M059J (cell line): ENCODE measurements around the gene SPOCD1. TPM values are rescaled to one million over a fixed set of nuclear protein-coding genes. Genes with fewer than 3 reads are reported as not detected.
A peak's percentile ranks its signal among the peaks of the same experiment; 100 is the strongest.

Experiments
- DNase-seq: peaks from one replicate; pipeline ENCODE4 v3.0.0-alpha.2; 2012; ENCODE audit warnings: low read depth
- total RNA-seq: library from RNA; depleted of rRNA; stranded (reverse); fragments of >200 nt; shearing (Covaris generic); gene quantifications from 2 replicates; pipeline ENCODE4 v1.2.3, GENCODE V29; 2014

The SPOCD1 gene
- total RNA-seq, 1 experiment from 2014 or later = 52.0 TPM

DNA sequence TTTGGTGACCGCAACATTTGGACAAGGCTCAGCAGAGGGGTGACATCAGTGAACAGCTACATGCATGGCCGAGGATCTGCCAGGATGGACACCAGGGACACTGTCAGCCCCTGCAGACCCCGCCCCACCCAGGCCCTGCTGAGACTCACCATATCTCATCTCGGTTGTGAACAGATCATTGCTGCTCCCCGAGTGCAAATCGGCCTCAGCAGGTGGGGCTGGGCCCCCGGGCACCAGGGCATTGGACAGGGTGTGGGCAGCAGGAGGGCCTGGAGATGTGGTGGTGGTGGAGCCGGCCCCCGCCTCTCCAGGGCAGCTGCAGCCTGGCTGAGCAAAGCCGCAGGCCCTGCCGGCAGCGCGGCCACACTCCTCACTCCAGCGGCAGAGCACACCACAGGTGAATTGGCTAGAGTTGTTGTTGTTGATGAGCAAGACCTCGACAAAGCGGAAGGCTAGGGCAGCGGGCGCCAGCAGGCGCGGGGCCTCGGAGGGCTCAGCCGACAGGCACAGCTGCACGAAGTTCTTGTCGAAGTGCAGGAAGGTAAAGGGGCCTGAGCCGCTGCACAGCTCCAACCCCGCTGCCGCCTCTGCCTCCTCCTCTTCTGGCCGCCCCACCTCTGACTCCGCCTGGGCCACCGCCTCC, 59.9 kb downstream of the SPOCD1 start:
- DNase-seq = no peak

- DNase-seq = peak; percentile 94
Measured at GRCh38 chr1:31755197-31755611, 60.6 kb downstream of the SPOCD1 start.

DNA sequence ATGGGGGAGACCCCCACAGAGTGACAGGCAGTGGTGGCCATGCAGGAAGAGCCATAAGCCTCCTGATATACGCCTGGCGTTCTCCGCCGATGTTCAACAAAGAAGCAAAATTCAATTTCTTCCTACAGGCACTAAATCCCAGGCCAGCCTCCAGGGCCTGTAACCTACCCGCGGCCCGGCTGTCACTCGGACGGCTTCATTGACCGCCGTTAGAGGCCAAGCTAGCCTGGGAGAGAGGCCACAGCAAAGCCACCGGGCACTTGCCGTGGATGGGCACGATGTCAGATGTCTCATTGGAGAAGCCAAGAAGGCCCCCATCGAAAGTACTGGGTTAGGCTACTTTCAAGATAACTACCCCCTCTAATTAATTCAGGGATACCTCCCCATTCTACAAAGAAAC, 61.4 kb downstream of the SPOCD1 start:
- no peak for DNase-seq

DNA sequence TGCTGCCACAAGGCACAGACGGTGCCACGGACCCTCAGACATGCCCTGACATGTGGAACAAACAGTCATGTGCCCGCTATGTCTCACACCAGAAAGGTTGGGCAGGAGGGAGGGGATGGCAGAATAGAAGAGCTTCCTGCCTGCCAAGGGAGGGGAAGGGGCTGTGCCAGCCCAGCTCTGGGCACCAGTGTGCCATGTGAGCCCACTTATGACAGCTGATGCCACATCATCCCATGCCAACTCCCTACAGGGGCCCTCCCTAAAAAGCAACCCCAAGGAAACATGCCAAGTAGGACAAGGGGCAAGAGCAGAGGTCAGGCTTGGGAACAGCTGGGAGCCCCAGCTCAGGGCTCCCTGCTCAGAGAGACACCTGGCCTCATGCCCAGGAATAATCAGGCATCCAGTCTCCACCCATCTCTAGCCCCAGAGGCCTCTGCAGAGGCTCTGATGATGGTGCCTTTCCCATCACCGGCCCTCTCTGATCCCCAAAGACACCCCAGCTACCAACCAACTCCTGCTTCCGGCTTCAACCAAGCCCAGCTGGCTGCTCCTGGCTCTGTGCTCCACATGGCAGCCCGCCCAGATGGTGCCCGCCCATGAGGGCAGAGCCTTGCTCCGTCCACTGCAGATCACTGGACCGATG, 62.0 kb downstream of the SPOCD1 start:
- DNase-seq = peak; percentile 61

GRCh38 chr1:31752952-31753475, 62.8 kb downstream of the SPOCD1 start:
- no peak for DNase-seq

- no peak for DNase-seq
Measured at GRCh38 chr1:31752258-31752657, 63.6 kb downstream of the SPOCD1 start.

DNA sequence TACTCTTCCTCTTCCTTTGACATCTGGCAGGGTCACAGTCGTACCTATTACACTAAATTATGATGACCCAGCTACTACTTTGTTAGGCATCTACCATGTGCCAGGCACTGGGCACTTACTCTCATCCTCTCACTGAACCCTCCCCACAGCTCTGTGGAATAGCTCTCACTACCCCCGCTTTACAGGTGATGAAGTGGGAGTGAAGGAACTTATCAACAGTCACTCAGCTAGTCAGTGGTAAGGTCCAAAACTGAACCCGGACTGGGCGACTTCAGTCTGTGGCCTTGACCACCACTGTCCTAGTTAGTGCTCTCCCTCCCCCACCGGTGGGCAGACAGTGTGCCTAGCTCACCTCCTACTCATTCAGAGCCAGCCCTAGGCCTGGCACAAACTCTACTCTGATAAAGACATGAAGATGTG, 64.0 kb downstream of the SPOCD1 start:
- no peak for DNase-seq

- DNase-seq = peak; percentile 78
Measured at GRCh38 chr1:31750858-31751510, 64.8 kb downstream of the SPOCD1 start.

DNA sequence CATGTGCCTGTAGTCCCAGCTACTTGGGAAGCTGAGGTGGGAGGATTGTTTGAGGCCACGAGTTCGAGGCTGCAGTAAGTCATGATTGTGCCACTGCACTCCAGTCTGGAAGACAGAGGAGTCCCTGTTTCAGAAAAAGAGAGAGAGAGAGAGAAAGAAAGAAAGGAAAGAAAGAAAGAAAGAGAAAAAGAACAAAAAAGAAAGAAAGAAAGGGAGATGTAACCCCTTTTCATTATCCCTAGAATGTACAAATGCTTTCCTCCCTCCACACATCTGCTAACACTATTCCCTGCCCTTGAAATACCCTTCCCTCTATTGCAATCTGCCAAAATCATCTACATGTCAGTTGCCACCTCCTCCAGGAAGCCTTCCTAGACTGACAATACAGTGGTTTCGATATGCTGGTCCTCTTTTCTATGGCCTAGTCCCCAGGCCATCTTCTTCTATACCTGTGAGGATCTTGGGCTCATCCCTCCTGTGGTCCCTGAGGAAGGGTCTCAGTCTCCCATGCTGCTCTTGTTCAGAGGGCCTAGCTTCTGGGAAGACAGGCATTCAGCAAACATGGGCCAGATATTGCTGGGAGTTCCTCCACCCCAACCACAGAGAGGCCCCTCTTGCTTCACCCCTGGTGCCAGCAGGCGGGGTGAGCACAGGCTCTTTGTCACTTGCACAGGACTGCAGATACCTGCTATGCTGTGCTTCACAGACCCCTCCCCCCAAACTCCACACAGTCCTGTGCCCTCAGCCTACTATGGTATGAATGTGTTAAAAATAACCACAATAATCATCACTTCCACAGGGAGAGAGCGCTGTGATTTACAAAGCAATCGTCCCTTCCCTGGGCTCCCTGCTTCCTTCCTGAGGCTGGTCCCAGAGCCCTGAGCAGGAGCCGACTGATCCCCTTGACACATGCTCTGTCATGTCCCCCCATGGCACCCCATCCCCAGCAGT, 65.8 kb downstream of the SPOCD1 start:
- DNase-seq = no peak

DNA sequence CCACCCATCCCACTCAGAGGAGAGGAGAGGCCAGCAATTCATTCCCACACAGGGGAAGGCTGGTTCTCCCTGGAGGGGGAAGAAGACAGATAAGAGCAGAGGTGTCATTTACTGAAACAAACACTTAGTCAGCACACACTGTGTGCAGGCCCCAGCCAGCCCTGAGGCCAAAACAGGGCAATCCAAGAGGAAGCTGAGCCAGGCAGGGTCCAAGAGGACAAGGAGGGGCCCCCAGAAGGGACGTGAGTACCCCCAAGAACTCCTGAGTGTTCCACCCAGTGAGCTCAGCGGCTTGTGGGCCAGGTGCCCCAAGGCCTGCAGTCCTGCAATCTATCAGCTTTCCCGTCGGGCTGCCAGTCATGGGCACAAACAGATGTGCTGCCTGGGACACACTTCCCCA, 67.5 kb downstream of the SPOCD1 start:
- peak; percentile 51 for DNase-seq

DNA sequence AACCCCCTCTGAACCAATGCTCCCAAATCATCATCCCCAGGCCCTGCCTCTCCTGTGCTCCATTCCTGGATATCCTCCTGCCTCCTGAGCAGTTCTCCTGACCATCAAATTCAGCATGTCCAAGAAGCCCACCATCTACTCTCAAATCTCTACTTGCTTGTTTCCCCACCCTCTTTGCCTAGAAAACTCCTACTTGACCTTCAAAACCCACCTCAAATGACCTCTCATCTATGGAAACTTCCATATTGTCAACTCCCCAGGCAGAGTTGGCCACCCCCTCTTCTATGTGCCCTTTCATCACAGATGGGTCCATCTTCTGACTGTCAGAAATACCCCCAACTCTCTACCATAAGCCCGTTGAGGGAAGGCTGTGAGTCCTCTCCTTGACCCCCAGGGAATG, 68.5 kb downstream of the SPOCD1 start:
- no peak for DNase-seq

DNA sequence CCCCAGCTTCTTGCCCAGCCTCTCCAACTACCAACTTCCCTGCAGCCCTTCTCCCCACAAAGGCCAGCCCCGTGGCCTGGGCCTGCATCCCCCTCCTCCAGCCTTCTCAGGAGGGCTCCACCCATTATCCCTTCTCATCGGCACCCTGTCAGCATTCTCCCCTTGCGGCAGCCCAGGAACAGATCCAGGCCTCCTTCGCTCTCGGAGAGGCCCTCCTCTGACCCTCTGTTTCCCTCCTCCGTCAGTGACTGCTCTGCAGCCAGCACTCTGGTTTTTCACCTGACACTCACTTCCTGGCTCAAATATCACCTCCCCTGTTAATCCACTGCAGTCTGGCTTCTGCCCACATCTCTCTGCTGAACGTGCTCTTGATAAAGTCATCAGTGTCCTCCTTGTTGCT, 69.1 kb downstream of the SPOCD1 start:
- DNase-seq = no peak

DNA sequence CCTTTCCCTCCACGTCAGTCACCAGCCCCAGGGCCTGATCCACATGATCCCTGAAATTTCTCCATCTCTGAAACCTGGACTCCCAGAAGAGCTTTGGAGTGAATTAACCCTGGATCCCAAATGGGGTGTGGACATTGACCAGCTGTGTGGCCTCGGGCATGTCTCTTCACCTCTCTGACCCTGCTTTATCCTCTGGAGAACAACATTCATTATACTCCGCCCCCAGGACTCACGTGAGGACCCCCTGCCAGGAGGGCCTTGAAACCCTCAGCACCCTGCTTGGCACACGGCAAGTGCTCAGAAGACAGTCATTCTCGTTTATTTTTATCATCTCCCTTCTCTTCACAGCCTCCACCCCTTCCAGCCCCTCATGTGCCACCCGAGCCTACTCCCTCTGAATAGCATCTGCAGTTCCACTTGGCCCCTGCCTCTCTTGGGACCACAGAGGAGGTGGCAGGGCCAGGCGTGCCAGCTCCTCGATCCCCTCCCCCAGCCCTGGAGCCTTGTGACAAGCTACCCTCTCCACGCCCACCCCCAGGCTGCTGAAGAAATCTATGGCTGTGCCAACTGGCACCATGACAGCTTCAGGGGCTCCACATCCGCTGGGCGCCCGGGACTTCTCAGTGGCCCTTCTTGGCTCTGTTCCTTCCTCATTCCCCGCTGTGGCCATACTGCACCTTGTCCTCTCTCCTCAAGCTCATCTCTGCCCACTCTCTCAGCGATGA, 69.7 kb downstream of the SPOCD1 start:
- DNase-seq = no peak

DNA sequence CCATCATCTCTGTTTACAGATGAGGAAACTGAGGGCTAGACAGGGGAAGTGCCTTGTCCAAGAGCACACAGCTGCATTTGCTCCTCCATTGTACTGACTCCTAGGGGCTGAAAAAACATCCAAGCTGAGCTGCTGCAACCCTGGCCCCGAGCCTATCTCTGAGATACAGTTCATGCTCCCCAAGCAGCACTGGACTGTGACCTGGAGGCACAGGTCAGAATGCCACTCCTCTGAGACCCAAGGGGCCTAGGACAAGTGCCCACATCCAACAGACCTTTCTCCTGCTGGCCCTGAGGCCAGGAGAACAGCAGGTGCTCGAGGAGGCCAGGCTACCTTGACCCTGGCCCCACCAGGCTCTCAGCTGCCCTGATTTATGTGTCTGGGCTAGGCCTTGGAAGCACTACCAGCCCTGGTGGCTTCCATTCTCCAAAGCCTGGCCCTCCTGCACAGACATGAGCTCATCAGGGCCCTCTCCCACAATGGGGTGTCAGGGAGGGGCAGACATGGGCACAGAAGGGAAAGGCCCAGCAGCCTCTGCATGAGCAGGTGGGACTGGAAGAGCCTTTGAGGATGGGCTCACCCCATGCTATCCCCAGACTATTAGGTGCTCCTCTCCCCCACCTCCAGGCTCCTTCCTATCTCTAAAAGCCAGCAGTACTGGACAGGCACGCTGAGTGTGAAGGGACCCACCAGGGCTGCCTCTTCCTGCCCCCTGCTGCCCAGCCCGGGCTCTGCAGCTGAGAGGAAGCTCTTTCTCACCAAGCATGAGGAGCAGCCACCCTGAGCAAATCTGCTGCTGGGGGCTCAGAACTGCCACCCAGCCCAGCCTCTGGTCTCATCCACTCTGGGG, 70.5 kb downstream of the SPOCD1 start:
- DNase-seq = peak; percentile 56

DNA sequence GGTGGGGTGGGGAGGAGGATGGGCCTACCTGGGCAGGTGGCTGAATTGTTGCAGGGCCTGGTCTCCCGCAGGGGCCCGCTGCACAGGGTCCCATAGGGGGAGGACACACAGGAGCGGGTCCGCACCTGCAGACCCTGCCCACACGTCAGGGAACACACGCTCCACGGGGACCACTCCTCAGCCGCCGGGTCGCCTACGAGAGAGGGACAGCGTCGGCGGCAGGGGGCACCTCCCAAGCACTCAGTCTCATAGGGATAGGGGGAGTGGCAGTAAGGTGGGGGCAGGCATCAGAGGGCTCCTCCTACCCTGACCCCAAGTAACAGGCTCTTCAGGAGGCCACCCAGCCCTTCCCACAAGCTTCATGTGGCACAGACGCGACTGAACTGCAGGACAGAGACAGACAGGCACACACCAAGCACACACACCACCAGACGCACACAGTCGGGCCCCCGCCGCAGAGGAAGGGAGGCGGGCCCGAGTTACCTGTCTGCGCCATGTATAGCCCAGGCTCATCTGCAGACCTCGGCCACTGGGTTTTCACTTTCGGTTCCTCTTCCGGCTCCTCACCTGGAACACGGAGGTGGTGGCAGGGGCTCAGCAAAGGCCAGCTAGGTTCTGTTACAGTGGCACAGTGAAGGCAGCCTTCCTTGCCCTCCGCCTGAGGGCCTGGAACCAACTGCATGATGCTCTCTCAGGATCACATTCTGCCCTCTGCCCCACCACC, 71.5 kb downstream of the SPOCD1 start:
- no peak for DNase-seq

DNA sequence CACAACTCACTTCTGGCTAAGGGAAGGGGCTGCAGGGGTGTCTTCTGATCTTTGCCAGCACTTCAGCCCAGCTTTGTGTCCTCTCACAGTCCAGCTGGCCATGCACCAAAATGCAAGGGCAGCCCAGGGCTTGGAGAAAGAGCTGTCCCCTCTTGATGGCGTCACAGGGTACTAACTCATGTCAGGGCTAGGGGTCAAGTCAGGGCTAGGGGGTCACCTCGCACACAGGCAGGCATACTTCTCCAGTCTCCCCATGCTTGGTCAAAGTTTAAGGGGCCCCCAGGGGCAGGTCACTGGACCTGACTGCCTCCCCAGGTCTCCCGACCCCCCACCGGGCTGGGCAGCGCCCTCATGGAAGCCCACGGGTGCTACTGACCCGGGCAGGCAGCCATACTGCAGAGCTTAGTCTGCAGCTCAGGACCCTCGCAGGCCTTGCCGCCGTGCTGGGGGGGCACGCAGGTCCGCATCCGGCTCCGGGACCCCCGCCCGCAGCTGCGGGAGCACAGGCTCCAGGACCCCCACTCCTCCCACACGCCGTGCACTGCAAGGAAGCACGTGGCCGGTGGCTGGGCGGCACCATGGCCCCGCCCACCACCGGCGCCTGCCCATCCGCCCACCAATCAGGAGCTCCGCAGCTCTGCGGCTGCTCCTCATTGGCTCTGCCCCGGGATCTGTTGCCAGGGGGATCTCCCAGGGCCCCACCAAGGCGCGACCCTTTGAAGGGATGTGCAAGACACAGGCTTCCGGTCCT, 73.2 kb downstream of the SPOCD1 start:
- no peak for DNase-seq
